Activated CD8-positive, alpha-beta memory T cell treated with anti-CD3 and anti-CD28 coated beads, Interleukin-2, amount 10 ng/mL, durations not matched to agents 7 days and 5 days (primary cell): ENCODE measurements around the gene AMIGO1. TPM values are rescaled to one million over a fixed set of nuclear protein-coding genes. Genes with fewer than 3 reads are reported as not detected.
A peak's percentile ranks its signal among the peaks of the same experiment; 100 is the strongest.

ENCODE experiments used
- ATAC-seq: fragments of 150-1000 bp; cut with Tn5 transposase; one replicate; pipeline ENCODE4 v1.10.0; 2021; ENCODE audit warnings: moderate library complexity
- CTCF ChIA-PET: fragments of 350-600 bp; sonication (Branson Sonifier 250); formaldehyde crosslinking; loops from one replicate; lab custom pipeline; 2021; ENCODE audit warnings: antibody characterized with exemption; lab: Charles Lee
- DNase-seq: peaks from one replicate; pipeline ENCODE4 v3.0.0-alpha.2; 2020
- H3K27ac Mint-ChIP-seq: one replicate; pipeline ENCODE4 v1.8.0; 2021; ENCODE audit warnings: mild to moderate bottlenecking, mixed read lengths
- H3K27me3 Mint-ChIP-seq: one replicate; pipeline ENCODE4 v1.8.0; 2021; ENCODE audit warnings: mixed read lengths
- H3K36me3 Mint-ChIP-seq: one replicate; pipeline ENCODE4 v1.8.0; 2021; ENCODE audit warnings: mild to moderate bottlenecking, mixed read lengths
- H3K4me1 Mint-ChIP-seq: one replicate; pipeline ENCODE4 v1.8.0; 2021; ENCODE audit warnings: mixed read lengths
- H3K4me3 Mint-ChIP-seq: one replicate; pipeline ENCODE4 v1.8.0; 2021; ENCODE audit warnings: mild to moderate bottlenecking, moderate library complexity, mixed read lengths
- H3K9me3 Mint-ChIP-seq: one replicate; pipeline ENCODE4 v1.8.0; 2022; ENCODE audit warnings: low read depth, mixed read lengths
- total RNA-seq, 2 experiments: library from RNA; stranded (reverse); gene quantifications; one replicate each; pipeline ENCODE4 v1.2.3, GENCODE V29; 2021

The AMIGO1 gene
- total RNA-seq, 2 experiments from 2014 or later: 0.20 to 0.26 TPM

DNA sequence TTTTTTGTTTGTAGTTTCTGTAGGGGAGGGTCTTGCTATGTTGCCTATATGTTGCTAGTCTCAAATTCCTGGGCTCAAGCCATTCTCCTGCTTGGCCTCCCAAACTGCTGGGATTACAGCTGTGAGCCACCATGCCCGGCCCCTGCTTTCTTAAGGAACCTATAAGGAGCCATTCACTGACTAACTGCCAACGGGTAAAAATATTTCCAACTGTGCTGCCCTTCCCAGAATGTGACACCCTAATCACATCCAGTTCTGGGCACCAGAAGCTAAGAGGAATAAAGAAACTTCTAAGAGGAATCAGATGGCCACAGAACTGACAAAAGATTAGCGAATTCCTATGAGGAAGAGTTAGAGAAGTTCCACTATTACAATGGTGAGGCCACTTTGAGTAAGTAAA, 36.7 kb downstream of the AMIGO1 start:
- peak; percentile 21 for DNase-seq
- Mint-ChIP-seq H3K36me3 (no peaks in the 10 kb centered on the region), H3K27ac (no peak overlapping the region), H3K4me1 (peaks cover 1% of the 10 kb centered on the region), H3K4me3 (no peak overlapping the region), H3K9me3 (no peaks in the 10 kb centered on the region), H3K27me3 (peaks cover 61% of the 10 kb centered on the region)
- ATAC-seq: no peak
- CTCF ChIA-PET: no interaction called here

DNA sequence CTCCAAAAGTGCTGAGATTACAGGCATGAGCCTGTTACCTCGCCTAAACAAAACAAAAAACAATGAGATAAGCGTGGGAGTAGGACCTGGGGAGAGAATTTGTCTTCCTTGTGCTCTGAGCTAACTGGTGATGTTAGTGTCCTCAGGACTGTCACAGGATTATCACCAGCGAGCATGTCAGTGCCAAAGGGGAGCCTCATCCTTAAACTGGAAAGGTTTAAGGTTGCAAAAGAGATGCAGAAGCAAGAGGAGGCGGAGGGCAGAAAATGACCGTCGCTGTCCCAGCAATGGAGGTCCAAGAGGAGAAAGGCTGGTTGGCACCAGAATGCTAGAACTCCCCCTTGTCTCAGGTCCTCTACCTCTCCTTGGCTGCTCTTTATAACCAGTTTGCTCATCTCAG, 39.3 kb downstream of the AMIGO1 start:
- Mint-ChIP-seq H3K4me1 (peaks cover 5% of the 10 kb centered on the region), H3K27ac (no peak overlapping the region), H3K9me3 (no peaks in the 10 kb centered on the region), H3K27me3 (peaks cover 66% of the 10 kb centered on the region), H3K4me3 (no peak overlapping the region), H3K36me3 (no peaks in the 10 kb centered on the region)
- ATAC-seq (no peak), DNase-seq (peak; percentile 34)
- CTCF ChIA-PET: interaction anchor here (1.7 to 2.1 kb wide), 2 partner anchors 10 to 62 kb away, joined by 5 to 10 read pairs; no protein-coding TSS in a partner anchor

DNA sequence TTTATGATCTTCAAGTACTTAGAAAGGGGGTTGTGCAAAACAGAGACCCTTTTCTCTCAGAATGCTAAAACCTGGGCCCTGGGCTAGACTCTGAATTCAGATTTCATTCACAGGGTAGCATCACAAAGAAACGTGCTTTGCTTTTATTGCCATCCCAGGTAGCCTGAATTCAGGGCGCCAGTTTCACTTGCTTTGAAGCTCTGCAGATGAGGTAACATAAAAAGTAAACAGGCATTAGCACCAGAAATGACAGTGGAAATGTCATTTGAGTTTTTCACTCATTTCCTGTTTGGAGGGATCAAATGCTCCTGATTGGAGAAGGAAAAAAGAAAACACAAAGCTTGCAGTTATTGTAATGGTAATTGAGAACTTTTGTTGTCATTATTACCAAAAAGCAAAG, 40.6 kb downstream of the AMIGO1 start:
- Mint-ChIP-seq H3K27me3 (peaks cover 77% of the 10 kb centered on the region), H3K27ac (no peak overlapping the region), H3K4me1 (peaks cover 5% of the 10 kb centered on the region), H3K36me3 (no peaks in the 10 kb centered on the region), H3K9me3 (no peaks in the 10 kb centered on the region), H3K4me3 (no peak overlapping the region)
- CTCF ChIA-PET: interaction anchor here (1.4 to 2.1 kb wide), 5 partner anchors 9 to 64 kb away, joined by 3 to 10 read pairs (median 5); no protein-coding TSS in a partner anchor
- ATAC-seq (no peak), DNase-seq (no peak)

DNA sequence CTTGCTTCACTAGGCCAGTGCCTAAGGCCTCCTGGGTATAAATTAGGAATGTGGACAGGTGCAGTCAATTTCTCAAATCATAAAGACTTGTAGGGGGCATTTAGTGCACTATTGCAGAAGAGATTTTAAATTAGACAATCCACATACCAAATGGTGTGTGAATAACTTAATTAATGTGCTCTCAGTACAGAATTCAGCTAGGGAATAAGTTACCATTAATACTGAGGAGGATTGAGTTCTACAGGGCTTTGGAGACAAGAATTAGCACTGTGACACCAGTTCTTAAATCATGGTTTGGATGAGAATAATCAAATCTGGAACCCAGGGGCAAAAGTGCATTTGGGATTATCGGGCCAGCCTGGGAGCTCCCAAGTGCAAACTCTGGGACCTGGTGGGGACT, 41.5 kb downstream of the AMIGO1 start:
- Mint-ChIP-seq H3K9me3 (no peaks in the 10 kb centered on the region), H3K4me3 (no peak overlapping the region), H3K4me1 (peaks cover 5% of the 10 kb centered on the region), H3K36me3 (no peaks in the 10 kb centered on the region), H3K27me3 (peaks cover 77% of the 10 kb centered on the region), H3K27ac (no peak overlapping the region)
- CTCF ChIA-PET: interaction anchor here (1.4 to 2.1 kb wide), 3 partner anchors 8 to 22 kb away, joined by 3 to 5 read pairs (median 5); no protein-coding TSS in a partner anchor
- DNase-seq: no peak
- ATAC-seq: no peak

DNA sequence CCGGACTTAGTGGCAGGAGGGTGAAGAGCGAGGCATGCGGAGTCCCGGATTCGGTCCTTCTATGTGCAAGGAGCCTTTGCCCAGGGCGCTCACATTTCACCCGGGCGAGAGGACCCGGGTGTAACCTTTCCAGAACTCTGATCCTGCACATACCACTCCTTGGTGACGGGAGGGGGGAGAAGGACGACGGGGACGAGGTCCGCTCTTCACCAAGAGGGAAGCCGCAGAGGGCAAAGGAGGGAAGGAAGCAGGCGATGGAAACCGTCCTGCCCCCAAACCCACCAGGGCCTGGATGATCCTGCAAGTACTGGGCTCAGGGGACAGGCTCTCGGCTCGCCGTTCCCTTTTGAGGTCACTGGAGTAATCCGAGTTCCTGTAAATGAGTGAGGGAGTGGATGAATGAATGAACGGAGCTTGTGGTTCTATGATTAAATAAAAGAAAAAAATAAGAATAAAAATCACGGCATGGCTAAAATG, 42.2 kb downstream of the AMIGO1 start:
- no peak overlapping the region for H3K4me3 Mint-ChIP-seq
- no peaks in the 10 kb centered on the region for H3K9me3 Mint-ChIP-seq
- no peak for ATAC-seq
- H3K36me3 Mint-ChIP-seq: no peaks in the 10 kb centered on the region
- peaks cover 78% of the 10 kb centered on the region for H3K27me3 Mint-ChIP-seq
- H3K27ac Mint-ChIP-seq: no peak overlapping the region
- H3K4me1 Mint-ChIP-seq: peaks cover 5% of the 10 kb centered on the region
- no peak for DNase-seq
- CTCF ChIA-PET: no interaction called here

DNA sequence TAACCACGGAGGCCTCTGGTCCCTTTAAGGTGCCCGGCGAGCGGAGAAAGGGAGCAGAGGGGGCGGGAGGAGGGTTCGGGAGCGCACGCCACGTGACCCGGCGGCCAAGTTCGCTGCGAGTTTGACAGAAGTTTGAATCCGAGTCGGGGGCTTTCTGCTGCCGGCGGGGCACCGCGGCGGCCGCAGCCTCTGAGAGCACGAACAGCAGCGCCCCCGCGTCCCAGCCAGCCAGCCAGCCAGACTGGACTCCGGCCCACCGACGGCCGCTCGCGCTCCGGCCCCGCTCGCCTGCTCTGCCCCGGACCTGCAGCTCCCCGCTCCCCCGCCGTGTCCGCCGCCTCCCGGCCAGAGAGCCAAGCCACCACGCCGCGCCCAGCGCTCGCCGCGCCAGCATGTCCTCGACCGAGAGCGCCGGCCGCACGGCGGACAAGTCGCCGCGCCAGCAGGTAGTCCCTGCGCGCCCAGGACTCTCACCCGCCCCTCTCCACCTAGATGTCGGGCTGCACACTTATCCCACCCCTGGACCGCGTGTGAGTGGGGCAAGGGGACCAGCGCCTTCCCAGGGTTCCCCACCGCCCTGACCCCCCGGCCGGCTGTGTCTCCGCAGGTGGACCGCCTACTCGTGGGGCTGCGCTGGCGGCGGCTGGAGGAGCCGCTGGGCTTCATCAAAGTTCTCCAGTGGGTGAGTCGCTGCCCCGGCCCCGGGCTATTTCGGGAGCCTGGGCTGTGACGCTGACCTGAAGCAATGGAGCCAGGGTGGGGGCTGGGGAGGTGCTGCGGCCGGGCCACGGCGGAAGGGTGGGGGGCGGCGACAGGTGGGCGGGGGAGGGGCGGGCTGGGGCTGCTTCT, 42.9 kb downstream of the AMIGO1 start, which contains the start of gene SYPL2:
SYPL2 (plus strand) TSS at position 95 of the 849 bp plus-strand sequence; CDS start at position 393, 298 bp downstream.
- Mint-ChIP-seq H3K4me3 (peak within 1 kb of the TSS; percentile 39), H3K4me1 (peaks cover 5% of the 10 kb centered on the region), H3K27me3 (peaks cover 82% of the 10 kb centered on the region), H3K27ac (no peak within 1 kb of the TSS), H3K36me3 (no peaks in the 10 kb centered on the region), H3K9me3 (no peaks in the 10 kb centered on the region)
- ATAC-seq (peak; percentile 27), DNase-seq (no peak)
- CTCF ChIA-PET: no interaction called here

DNA sequence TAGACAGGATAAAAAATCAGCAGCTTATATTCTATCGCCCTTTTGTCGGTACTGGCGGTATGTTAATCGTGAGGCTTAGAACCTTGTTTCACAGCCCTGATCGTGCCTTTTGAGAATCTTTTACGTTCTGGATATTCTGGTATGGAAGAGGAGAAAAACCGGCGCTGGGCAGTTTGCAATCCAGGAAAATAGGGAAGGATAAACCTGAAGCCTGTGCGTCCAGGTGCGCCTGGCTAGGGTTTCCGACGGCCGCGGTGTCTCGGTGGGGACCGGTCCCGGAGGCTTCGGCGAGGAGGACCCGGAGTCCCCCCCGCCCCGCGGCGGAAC, 43.4 kb downstream of the AMIGO1 start:
- peak overlapping the region; percentile 39 for H3K4me3 Mint-ChIP-seq
- no peaks in the 10 kb centered on the region for H3K36me3 Mint-ChIP-seq
- DNase-seq: no peak
- CTCF ChIA-PET: no interaction called here
- no peak for ATAC-seq
- H3K4me1 Mint-ChIP-seq: peaks cover 5% of the 10 kb centered on the region
- peaks cover 83% of the 10 kb centered on the region for H3K27me3 Mint-ChIP-seq
- H3K27ac Mint-ChIP-seq: no peak overlapping the region
- H3K9me3 Mint-ChIP-seq: no peaks in the 10 kb centered on the region

DNA sequence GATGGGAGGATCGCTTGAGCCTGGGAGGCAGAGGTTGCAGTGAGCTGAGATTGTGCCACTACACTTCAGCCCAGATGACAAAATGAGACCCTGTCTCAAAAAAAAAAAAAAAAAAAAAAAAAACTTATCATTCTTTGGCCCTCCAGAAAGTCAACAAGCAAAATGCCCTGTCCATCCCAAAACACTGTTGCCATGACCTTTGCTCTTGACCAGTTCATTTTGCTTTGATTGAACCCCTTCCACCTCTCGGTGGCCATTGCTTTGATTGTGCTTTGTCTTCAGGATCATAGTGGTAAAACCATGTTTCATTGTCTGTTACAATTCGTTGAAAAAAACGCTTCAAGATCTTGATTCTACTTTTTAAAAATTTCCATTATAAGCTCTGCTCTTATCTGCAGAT, 51.7 kb downstream of the AMIGO1 start:
- CTCF ChIA-PET: interaction anchor here (0.8 kb wide), 2 partner anchors 22 to 74 kb away, joined by 3 read pairs; no protein-coding TSS in a partner anchor
- Mint-ChIP-seq H3K36me3 (peaks cover 13% of the 10 kb centered on the region), H3K27me3 (peaks cover 58% of the 10 kb centered on the region), H3K27ac (no peak overlapping the region), H3K4me1 (no peaks in the 10 kb centered on the region), H3K9me3 (peaks cover 8% of the 10 kb centered on the region), H3K4me3 (no peak overlapping the region)
- ATAC-seq (no peak), DNase-seq (no peak)

DNA sequence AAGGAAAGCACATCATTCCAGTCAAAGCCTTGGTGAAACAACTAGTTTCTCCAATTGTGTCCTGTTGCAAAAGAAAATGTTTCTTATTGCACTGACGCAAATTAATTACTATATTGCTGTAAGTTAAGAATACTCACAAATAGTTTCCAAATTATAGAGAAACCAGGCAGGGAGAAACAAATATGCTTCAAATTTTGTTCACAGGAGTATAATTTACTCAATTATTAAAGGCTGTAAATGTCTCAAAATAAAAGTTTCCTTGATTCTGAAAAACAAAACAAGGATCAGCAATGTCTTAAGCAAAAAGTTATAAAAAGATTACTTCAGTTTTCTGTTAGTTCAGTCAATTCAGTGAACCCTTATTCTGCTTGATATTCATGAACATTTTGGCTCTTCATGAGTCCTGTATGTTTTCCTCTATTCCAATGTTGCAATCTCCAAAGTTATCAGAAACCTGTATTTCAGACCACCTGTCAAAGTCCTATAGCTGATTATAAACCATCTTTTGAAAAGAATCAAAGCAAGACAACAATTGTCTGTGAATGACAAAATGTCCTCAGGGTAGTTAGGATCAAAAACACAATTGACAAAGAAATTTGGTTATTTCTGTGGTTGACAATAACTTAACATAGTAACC, 54.9 kb downstream of the AMIGO1 start:
- ATAC-seq: no peak
- Mint-ChIP-seq H3K4me1 (no peaks in the 10 kb centered on the region), H3K4me3 (no peak overlapping the region), H3K27ac (no peak overlapping the region), H3K27me3 (peaks cover 53% of the 10 kb centered on the region), H3K9me3 (peaks cover 10% of the 10 kb centered on the region), H3K36me3 (peaks cover 15% of the 10 kb centered on the region)
- CTCF ChIA-PET: interaction anchor here (1.6 kb wide), 1 partner anchor 14 kb away, joined by 3 read pairs; no protein-coding TSS in a partner anchor
- DNase-seq: no peak

Other genes with a start within 250 kb of the AMIGO1 start
- gene PSRC1, start 226.6 kb downstream of the AMIGO1 start, total RNA-seq: 10 to 100 TPM; 19.6 to 36.1 TPM
- not detected for gene MYBPHL, start 202.7 kb downstream of the AMIGO1 start, total RNA-seq
- gene SORT1, start 111.8 kb downstream of the AMIGO1 start, total RNA-seq: 1 to 10 TPM; 5.3 to 8.5 TPM
- gene PSMA5, start 83.3 kb downstream of the AMIGO1 start, total RNA-seq: 100 to 1,000 TPM; 178 to 211 TPM
- not detected for gene SYPL2, start 43.2 kb downstream of the AMIGO1 start, total RNA-seq
- gene ATXN7L2, start 25.8 kb downstream of the AMIGO1 start, total RNA-seq: 10 to 100 TPM; 10.4 to 11.1 TPM
- 10 to 100 TPM; 11.0 to 15.0 TPM for gene CYB561D1, start 15.6 kb downstream of the AMIGO1 start, total RNA-seq
- gene GPR61, start 30.1 kb upstream of the AMIGO1 start, total RNA-seq: under 1 TPM in 1 of 2 experiments, not detected in 1; 0.16 TPM
- gene GNAI3, start 38.9 kb upstream of the AMIGO1 start, total RNA-seq: 1 to 10 TPM; 7.5 to 8.3 TPM
- gene GNAT2, start 109.9 kb upstream of the AMIGO1 start, total RNA-seq: not detected
- 100 to 1,000 TPM in 1 of 2 experiments, 10 to 100 TPM in 1; 90.4 to 113 TPM for gene AMPD2, start 110.1 kb upstream of the AMIGO1 start, total RNA-seq
- 1 to 10 TPM; 5.7 to 6.7 TPM for gene GSTM4, start 146.4 kb upstream of the AMIGO1 start, total RNA-seq
- gene GSTM2, start 158.3 kb upstream of the AMIGO1 start, total RNA-seq: 10 to 100 TPM in 1 of 2 experiments, 1 to 10 TPM in 1; 8.0 to 17.8 TPM
- not detected for gene GSTM1, start 178.1 kb upstream of the AMIGO1 start, total RNA-seq
- not detected for gene GSTM5, start 202.5 kb upstream of the AMIGO1 start, total RNA-seq
- gene GSTM3, start 231.3 kb upstream of the AMIGO1 start, total RNA-seq: 1 to 10 TPM; 2.1 to 3.2 TPM